ENCODE measurements around the gene RPL23. TPM values are rescaled to one million over a fixed set of nuclear protein-coding genes. Genes with fewer than 3 reads are reported as not detected.
A peak's percentile ranks its signal among the peaks of the same experiment; 100 is the strongest.

The RPL23 gene
- total and polyA plus RNA-seq, 9 of the 15 experiments (the other 6 are each of a cell fraction or from before 2014, with no cell fraction given), result 1,745 to 3,667 (median 3,096) TPM

DNA sequence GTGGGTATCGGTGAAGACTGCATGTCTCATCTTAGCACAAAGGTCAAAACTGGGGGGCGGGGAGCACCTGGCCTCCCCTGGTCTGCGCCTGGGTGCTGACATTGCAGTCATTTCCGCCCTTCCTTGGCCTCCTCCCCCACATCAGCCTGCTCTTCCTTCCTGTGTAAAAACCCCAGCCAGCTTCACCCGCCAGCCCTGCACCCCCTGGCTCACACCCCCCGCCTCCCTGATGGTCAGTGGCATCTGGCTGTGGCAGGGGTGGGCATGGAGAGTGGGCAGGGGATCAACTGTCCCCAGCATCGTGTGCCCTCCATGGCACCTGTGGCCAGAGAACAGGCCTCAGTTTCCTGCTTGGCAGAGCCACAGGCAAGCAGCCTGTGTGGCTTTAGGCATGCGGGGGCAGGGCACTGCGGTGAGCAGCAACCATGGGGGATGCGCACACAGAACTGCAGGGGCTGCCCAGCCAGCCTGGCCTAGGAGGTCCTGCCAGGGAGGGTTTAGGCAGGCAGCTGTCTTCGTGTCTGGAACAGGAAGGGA lies 45.4 kb upstream of the RPL23 start:
- Histone ChIP-seq H3K4me1 (replicated peaks in 1 of 2; ENCODE audit: control insufficient read depth in 2 of 2, insufficient read depth in 2 of 2, low read length in 2 of 2) (peaks cover 45 to 50% of the 10 kb centered on the region in 2 experiments), H3K9ac (ENCODE audit: insufficient read depth in 1 of 2, low read depth in 2 of 2, low read length in 2 of 2) (peak overlapping the region in 1 of 2 experiments; percentile 79; a peak in 2 of 4 replicates), H3K27ac (ENCODE audit: extremely low read depth, low read depth, low read length) (peak overlapping the region; percentile 62), H3K4me2 (ENCODE audit: insufficient read depth, low read length) (no peak overlapping the region), H3K9me3 (replicated peaks; ENCODE audit: control insufficient read depth, insufficient read depth, low read depth, low read length) (no peaks in the 10 kb centered on the region), H3K9me1 (ENCODE audit: control insufficient read depth, insufficient read depth, low read length) (peaks cover 1% of the 10 kb centered on the region), H2AFZ (ENCODE audit: low read depth, low read length) (no peak overlapping the region), H3K4me3 (no peak overlapping the region), H3K36me3 (ENCODE audit: control insufficient read depth, insufficient read depth, low read length) (peaks cover 75% of the 10 kb centered on the region), H3K79me2 (ENCODE audit: control insufficient read depth, insufficient read depth, low read length) (peaks cover 26% of the 10 kb centered on the region), H3K27me3 (ENCODE audit: control insufficient read depth in 2 of 2, insufficient read depth in 2 of 2, low read length in 2 of 2) (no peaks in the 10 kb centered on the region), H4K20me1 (replicated peaks; ENCODE audit: control insufficient read depth, insufficient read depth, low read length) (peaks cover 29% of the 10 kb centered on the region)
- 59% methylated on average over 8 of the region's 11 CpGs for WGBS (ENCODE audit: insufficient coverage, low coverage, missing lambda C conversion rate)
- BruUV-seq (replicated peaks), result no TSS peak
- DNase-seq (ENCODE audit: extremely low read depth in 1 of 4, low spot score in 3 of 4) (peak; percentile 75 to 82 (median 79)), FAIRE-seq (peak; percentile 62), ATAC-seq (peak; percentile 57)
- POLR2A ChIA-PET, result interaction anchor here (1.9 to 2.4 kb wide), 2 partner anchors 11 to 13 kb away, joined by 7 to 9 read pairs; no protein-coding TSS in a partner anchor
- CTCF ChIA-PET (ENCODE audit: low intra/inter-chr PET ratio), result no interaction called here
- in situ Hi-C loops (cut with MboI), result no loop called here
- intact Hi-C loops (cut with micrococcal nuclease), result no loop called here
- TF ChIP-seq KLF1 (tag; IDR thresholded peaks at IDR 0.05), result no peak
- TF ChIP-seq, protein P1, sequence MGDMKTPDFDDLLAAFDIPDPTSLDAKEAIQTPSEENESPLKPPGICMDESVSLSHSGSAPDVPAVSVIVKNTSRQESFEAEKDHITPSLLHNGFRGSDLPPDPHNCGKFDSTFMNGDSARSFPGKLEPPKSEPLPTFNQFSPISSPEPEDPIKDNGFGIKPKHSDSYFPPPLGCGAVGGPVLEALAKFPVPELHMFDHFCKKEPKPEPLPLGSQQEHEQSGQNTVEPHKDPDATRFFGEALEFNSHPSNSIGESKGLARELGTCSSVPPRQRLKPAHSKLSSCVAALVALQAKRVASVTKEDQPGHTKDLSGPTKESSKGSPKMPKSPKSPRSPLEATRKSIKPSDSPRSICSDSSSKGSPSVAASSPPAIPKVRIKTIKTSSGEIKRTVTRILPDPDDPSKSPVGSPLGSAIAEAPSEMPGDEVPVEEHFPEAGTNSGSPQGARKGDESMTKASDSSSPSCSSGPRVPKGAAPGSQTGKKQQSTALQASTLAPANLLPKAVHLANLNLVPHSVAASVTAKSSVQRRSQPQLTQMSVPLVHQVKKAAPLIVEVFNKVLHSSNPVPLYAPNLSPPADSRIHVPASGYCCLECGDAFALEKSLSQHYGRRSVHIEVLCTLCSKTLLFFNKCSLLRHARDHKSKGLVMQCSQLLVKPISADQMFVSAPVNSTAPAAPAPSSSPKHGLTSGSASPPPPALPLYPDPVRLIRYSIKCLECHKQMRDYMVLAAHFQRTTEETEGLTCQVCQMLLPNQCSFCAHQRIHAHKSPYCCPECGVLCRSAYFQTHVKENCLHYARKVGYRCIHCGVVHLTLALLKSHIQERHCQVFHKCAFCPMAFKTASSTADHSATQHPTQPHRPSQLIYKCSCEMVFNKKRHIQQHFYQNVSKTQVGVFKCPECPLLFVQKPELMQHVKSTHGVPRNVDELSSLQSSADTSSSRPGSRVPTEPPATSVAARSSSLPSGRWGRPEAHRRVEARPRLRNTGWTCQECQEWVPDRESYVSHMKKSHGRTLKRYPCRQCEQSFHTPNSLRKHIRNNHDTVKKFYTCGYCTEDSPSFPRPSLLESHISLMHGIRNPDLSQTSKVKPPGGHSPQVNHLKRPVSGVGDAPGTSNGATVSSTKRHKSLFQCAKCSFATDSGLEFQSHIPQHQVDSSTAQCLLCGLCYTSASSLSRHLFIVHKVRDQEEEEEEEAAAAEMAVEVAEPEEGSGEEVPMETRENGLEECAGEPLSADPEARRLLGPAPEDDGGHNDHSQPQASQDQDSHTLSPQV (IDR thresholded peaks at IDR 0.05), result peak; percentile 50; the same call in 1 of the 2 replicates
- TF ChIP-seq KLF16 (IDR thresholded peaks at IDR 0.05), result peak; percentile 48; the same call in 1 of the 2 replicates
- TF ChIP-seq C11orf30 (IDR thresholded peaks at IDR 0.05; ENCODE audit: low read depth), result 0 out of 2 replicates have a peak, but pooled peaks have one; percentile 6
- peak in 1 of 2 experiments; percentile 29; a peak in 1 of 4 replicates for TF ChIP-seq TRIM24 (IDR thresholded peaks at IDR 0.05)
- TF ChIP-seq POLR2A (conservative IDR thresholded peaks at IDR 0.05), result no peak
- no peak for TF ChIP-seq FOXA1 (IDR thresholded peaks at IDR 0.05; ENCODE audit: borderline replicate concordance)
- no peak for TF ChIP-seq HNRNPLL (IDR thresholded peaks at IDR 0.05; ENCODE audit: low read depth, low read length, poor library complexity, severe bottlenecking)
- TF ChIP-seq NFE2 (IDR thresholded peaks at IDR 0.05; ENCODE audit: low read depth), result peak; percentile 15; the same call in 1 of the 2 replicates
- no peak for TF ChIP-seq BMI1 (IDR thresholded peaks at IDR 0.05; ENCODE audit: low read length)
- TF ChIP-seq, protein P2, sequence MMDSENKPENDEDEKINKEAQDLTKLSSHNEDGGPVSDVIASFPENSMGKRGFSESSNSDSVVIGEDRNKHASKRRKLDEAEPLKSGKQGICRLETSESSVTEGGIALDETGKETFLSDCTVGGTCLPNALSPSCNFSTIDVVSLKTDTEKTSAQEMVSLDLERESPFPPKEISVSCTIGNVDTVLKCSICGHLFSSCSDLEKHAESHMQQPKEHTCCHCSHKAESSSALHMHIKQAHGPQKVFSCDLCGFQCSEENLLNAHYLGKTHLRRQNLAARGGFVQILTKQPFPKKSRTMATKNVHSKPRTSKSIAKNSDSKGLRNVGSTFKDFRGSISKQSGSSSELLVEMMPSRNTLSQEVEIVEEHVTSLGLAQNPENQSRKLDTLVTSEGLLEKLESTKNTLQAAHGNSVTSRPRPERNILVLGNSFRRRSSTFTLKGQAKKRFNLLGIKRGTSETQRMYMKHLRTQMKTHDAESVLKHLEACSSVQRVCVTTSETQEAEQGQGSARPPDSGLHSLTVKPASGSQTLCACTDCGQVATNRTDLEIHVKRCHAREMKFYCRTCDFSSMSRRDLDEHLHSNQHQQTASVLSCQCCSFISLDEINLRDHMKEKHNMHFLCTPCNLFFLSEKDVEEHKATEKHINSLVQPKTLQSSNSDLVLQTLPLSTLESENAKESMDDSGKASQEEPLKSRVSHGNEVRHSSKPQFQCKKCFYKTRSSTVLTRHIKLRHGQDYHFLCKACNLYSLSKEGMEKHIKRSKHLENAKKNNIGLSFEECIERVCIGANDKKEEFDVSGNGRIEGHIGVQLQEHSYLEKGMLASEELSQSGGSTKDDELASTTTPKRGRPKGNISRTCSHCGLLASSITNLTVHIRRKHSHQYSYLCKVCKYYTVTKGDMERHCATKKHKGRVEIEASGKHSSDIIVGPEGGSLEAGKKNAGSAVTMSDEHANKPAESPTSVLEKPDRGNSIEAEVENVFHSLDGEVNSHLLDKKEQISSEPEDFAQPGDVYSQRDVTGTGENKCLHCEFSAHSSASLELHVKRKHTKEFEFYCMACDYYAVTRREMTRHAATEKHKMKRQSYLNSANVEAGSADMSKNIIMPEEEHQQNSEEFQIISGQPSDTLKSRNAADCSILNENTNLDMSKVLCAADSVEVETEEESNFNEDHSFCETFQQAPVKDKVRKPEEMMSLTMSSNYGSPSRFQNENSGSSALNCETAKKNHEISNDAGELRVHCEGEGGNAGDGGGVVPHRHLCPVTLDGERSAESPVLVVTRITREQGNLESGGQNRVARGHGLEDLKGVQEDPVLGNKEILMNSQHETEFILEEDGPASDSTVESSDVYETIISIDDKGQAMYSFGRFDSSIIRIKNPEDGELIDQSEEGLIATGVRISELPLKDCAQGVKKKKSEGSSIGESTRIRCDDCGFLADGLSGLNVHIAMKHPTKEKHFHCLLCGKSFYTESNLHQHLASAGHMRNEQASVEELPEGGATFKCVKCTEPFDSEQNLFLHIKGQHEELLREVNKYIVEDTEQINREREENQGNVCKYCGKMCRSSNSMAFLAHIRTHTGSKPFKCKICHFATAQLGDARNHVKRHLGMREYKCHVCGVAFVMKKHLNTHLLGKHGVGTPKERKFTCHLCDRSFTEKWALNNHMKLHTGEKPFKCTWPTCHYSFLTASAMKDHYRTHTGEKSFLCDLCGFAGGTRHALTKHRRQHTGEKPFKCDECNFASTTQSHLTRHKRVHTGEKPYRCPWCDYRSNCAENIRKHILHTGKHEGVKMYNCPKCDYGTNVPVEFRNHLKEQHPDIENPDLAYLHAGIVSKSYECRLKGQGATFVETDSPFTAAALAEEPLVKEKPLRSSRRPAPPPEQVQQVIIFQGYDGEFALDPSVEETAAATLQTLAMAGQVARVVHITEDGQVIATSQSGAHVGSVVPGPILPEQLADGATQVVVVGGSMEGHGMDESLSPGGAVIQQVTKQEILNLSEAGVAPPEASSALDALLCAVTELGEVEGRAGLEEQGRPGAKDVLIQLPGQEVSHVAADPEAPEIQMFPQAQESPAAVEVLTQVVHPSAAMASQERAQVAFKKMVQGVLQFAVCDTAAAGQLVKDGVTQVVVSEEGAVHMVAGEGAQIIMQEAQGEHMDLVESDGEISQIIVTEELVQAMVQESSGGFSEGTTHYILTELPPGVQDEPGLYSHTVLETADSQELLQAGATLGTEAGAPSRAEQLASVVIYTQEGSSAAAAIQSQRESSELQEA (IDR thresholded peaks at IDR 0.05; ENCODE audit: low read depth), result no peak
- peak; percentile 76 for TF ChIP-seq CBFA2T3 (IDR thresholded peaks at IDR 0.05)
